OCI-LY7 (cell line): Measurements from ENCODE around the gene SNX19. TPM values are rescaled to one million over a fixed set of nuclear protein-coding genes. Genes with fewer than 3 reads are reported as not detected.

Source experiments
- BruUV-seq: library from RNA; stranded (reverse); fragments of 400-500 nt; replicated peaks from 2 replicates; lab custom pipeline; 2021; lab: Mats Ljungman, UMichigan
- CTCF ChIA-PET: fragments of 300-600 bp; sonication (Branson Sonifier 250); formaldehyde crosslinking; loops from one replicate; lab custom pipeline; 2022; ENCODE audit warnings: antibody characterized with exemption; ENCODE audit not compliant: unreplicated experiment; lab: Charles Lee
- POLR2A ChIA-PET: fragments of 300-600 bp; sonication (Branson Sonifier 250); formaldehyde crosslinking; loops from one replicate; lab custom pipeline; 2022; ENCODE audit warnings: antibody characterized with exemption; lab: Charles Lee
- DNase-seq: peaks from one replicate; pipeline ENCODE4 v3.0.0-alpha.2; 2015; ENCODE audit warnings: low spot score
- H2AFZ ChIP-seq: fragments of 200-600 bp; sonication (generic), shearing (Covaris generic); 2 replicates; pipeline ENCODE4 v1.6.1; 2014; ENCODE audit warnings: mild to moderate bottlenecking, antibody characterized with exemption, low read length, moderate library complexity
- H3K27ac ChIP-seq: fragments of 200-600 bp; sonication (generic); 2 replicates; pipeline ENCODE4 v1.5.1; 2014; ENCODE audit warnings: mixed run types, low read depth, mild to moderate bottlenecking, moderate library complexity, low read length, inconsistent platforms; ENCODE audit not compliant: poor library complexity, severe bottlenecking
- H3K36me3 ChIP-seq: fragments of 200-600 bp; sonication (generic); 2 replicates; pipeline ENCODE4 v1.6.1; 2014; ENCODE audit warnings: mild to moderate bottlenecking, antibody characterized with exemption, low read length, moderate library complexity, mixed read lengths; ENCODE audit not compliant: insufficient read depth
- H3K4me1 ChIP-seq: fragments of 200-600 bp; sonication (generic); 2 replicates; pipeline ENCODE4 v1.5.1; 2014; ENCODE audit warnings: mild to moderate bottlenecking, low read length; ENCODE audit not compliant: insufficient read depth, poor library complexity, severe bottlenecking
- H3K4me2 ChIP-seq: fragments of 200-600 bp; sonication (generic); 2 replicates; pipeline ENCODE4 v1.6.1; 2014; ENCODE audit warnings: mild to moderate bottlenecking, low read length
- H3K4me3 ChIP-seq: fragments of 200-600 bp; sonication (generic); 2 replicates; pipeline ENCODE4 v1.5.1; 2014; ENCODE audit warnings: mild to moderate bottlenecking, low read depth, low read length; ENCODE audit not compliant: poor library complexity, severe bottlenecking
- H3K79me2 ChIP-seq: fragments of 200-600 bp; sonication (generic); 2 replicates; pipeline ENCODE4 v1.6.1; 2016; ENCODE audit warnings: low read depth, mild to moderate bottlenecking, low read length, moderate library complexity, mixed read lengths; ENCODE audit not compliant: insufficient read depth
- H3K9me2 ChIP-seq: fragments of 200-600 bp; sonication (generic); 2 replicates; pipeline ENCODE4 v1.6.1; 2016; ENCODE audit warnings: mild to moderate bottlenecking, low read length, mixed read lengths; ENCODE audit not compliant: insufficient read depth
- H3K9me3 ChIP-seq: fragments of 200-600 bp; sonication (generic); 2 replicates; pipeline ENCODE4 v1.6.1; 2014; ENCODE audit warnings: mild to moderate bottlenecking, mixed run types, low read length, mixed read lengths
- H4K20me1 ChIP-seq: fragments of 200-600 bp; sonication (generic); 2 replicates; pipeline ENCODE4 v1.6.1; 2014; ENCODE audit warnings: mild to moderate bottlenecking, antibody characterized with exemption, low read length, moderate library complexity, mixed read lengths; ENCODE audit not compliant: insufficient read depth
- EZH2phosphoT487 ChIP-seq: fragments of 200-600 bp; sonication (generic); IDR thresholded peaks from 2 replicates; pipeline ENCODE4 v1.6.1; 2018; ENCODE audit warnings: low read depth, borderline replicate concordance, mild to moderate bottlenecking, mixed run types, antibody characterized with exemption, low read length, moderate library complexity, mixed read lengths
- intact Hi-C: fragments of 100-400 bp; cut with micrococcal nuclease; formaldehyde crosslinking; loops from one replicate; pipeline ENCODE4 v1.10.0; 2022; ENCODE audit not compliant: unreplicated experiment
- total RNA-seq, 2 experiments: library from RNA; depleted of rRNA in 1 of 2; stranded (reverse); fragments of >200 nt in 1 of 2; shearing (Covaris generic) in 1 of 2; gene quantifications; 2 replicates each; pipeline ENCODE4 v1.2.3, GENCODE V29; 2014 to 2022
- TF ChIP-seq, protein P1 (sequence below): fragments of 200-600 bp; sonication (generic); conservative IDR thresholded peaks from 2 replicates; pipeline ENCODE4 v1.5.1; 2014; ENCODE audit warnings: mild to moderate bottlenecking, antibody characterized with exemption, low read length, moderate library complexity, mixed read lengths

SNX19 gene
- total RNA-seq, 2 experiments from 2014 or later = 35.0 to 35.8 TPM

- intact Hi-C loops = no loop called here
Measured at GRCh38 chr11:130846606-130847005, 69.7 kb downstream of the SNX19 start.

GRCh38 chr11:130842001-130842400, 74.3 kb downstream of the SNX19 start:
- Histone ChIP-seq H3K4me1 (no peaks in the 10 kb centered on the region), H3K36me3 (no peaks in the 10 kb centered on the region), H3K9me2 (no peaks in the 10 kb centered on the region), H2AFZ (no peak overlapping the region), H3K4me3 (no peak overlapping the region), H3K4me2 (no peak overlapping the region), H3K79me2 (no peaks in the 10 kb centered on the region), H3K27ac (no peak overlapping the region), H4K20me1 (no peaks in the 10 kb centered on the region), H3K9me3 (no peaks in the 10 kb centered on the region)
- intact Hi-C loops = no loop called here
- DNase-seq = no peak
- no TSS peak for BruUV-seq
- TF ChIP-seq EZH2phosphoT487 = no peak
- TF ChIP-seq, protein P1, sequence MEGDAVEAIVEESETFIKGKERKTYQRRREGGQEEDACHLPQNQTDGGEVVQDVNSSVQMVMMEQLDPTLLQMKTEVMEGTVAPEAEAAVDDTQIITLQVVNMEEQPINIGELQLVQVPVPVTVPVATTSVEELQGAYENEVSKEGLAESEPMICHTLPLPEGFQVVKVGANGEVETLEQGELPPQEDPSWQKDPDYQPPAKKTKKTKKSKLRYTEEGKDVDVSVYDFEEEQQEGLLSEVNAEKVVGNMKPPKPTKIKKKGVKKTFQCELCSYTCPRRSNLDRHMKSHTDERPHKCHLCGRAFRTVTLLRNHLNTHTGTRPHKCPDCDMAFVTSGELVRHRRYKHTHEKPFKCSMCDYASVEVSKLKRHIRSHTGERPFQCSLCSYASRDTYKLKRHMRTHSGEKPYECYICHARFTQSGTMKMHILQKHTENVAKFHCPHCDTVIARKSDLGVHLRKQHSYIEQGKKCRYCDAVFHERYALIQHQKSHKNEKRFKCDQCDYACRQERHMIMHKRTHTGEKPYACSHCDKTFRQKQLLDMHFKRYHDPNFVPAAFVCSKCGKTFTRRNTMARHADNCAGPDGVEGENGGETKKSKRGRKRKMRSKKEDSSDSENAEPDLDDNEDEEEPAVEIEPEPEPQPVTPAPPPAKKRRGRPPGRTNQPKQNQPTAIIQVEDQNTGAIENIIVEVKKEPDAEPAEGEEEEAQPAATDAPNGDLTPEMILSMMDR = no peak
- ChIA-PET POLR2A (no interaction called here), CTCF (no interaction called here)

More at GRCh38 chr11:130846606-130847005, 69.7 kb downstream of the SNX19 start:
- no TSS peak for BruUV-seq
- Histone ChIP-seq H3K9me2 (no peaks in the 10 kb centered on the region), H3K9me3 (no peaks in the 10 kb centered on the region), H2AFZ (no peak overlapping the region), H4K20me1 (no peaks in the 10 kb centered on the region), H3K4me3 (no peak overlapping the region), H3K4me2 (no peak overlapping the region), H3K36me3 (no peaks in the 10 kb centered on the region), H3K4me1 (no peaks in the 10 kb centered on the region), H3K27ac (no peak overlapping the region), H3K79me2 (no peaks in the 10 kb centered on the region)
- TF ChIP-seq EZH2phosphoT487 = no peak
- TF ChIP-seq, protein P1 = no peak
- ChIA-PET POLR2A (no interaction called here), CTCF (no interaction called here)
- DNase-seq = no peak

DNA sequence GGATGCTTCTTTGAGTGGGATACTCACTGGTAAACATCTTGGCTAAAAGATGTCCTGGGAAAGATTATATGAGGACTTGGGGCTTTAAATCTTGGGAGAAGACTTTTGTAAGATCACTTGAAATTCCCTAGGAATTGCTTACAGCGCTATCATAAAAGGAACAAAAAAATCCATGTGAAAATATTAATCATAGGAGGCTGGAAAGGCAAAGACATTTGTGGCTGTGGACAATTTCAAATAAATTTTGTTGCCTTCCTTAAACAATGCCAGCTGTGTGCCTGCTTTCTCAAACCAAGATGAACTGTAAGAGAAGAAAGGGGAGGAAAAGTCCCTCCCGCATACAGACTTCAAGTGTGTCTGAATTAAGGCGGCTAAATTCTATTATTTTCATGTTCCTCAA, 75.6 kb downstream of the SNX19 start:
- Histone ChIP-seq H3K4me1 (no peaks in the 10 kb centered on the region), H4K20me1 (no peaks in the 10 kb centered on the region), H3K79me2 (no peaks in the 10 kb centered on the region), H3K4me2 (no peak overlapping the region), H2AFZ (no peak overlapping the region), H3K27ac (no peak overlapping the region), H3K4me3 (no peak overlapping the region), H3K9me2 (no peaks in the 10 kb centered on the region), H3K36me3 (no peaks in the 10 kb centered on the region), H3K9me3 (no peaks in the 10 kb centered on the region)
- POLR2A ChIA-PET = no interaction called here
- CTCF ChIA-PET = no interaction called here
- no peak for DNase-seq
- intact Hi-C loops = no loop called here
- no TSS peak for BruUV-seq
- TF ChIP-seq, protein P1 = no peak
- no peak for TF ChIP-seq EZH2phosphoT487
